GM19328 (cell line): ENCODE measurements around the gene TMEM123.

ENCODE experiments used
- ATAC-seq: cut with Tn5 transposase; IDR thresholded peaks from one replicate; pipeline ENCODE4 v1.9.1; 2021; ENCODE audit warnings: mild to moderate bottlenecking, moderate library complexity; ENCODE audit not compliant: unreplicated experiment

Gene TMEM123

GRCh38 chr11:102452461-102453301 lies at the start of gene TMEM123:
TSS of gene TMEM123 (minus strand) at chr11:102452765. CDS start at chr11:102452623, 142 bp downstream.
- peak; percentile 70 for ATAC-seq

GRCh38 chr11:102500829-102501228 lies 48.3 kb upstream of the TMEM123 start:
- ATAC-seq: no peak

GRCh38 chr11:102499931-102500330 lies 47.4 kb upstream of the TMEM123 start:
- ATAC-seq: no peak

GRCh38 chr11:102499151-102499550 lies 46.6 kb upstream of the TMEM123 start:
- ATAC-seq: no peak

GRCh38 chr11:102497061-102497460 lies 44.5 kb upstream of the TMEM123 start:
- ATAC-seq: no peak

- peak; percentile 73 for ATAC-seq
Observed at GRCh38 chr11:102495161-102496042, 42.8 kb upstream of the TMEM123 start.

GRCh38 chr11:102494216-102494615 lies 41.7 kb upstream of the TMEM123 start:
- ATAC-seq: no peak

- ATAC-seq: no peak
Observed at GRCh38 chr11:102493524-102493923, 41.0 kb upstream of the TMEM123 start.

GRCh38 chr11:102491969-102492368 lies 39.4 kb upstream of the TMEM123 start:
- no peak for ATAC-seq

GRCh38 chr11:102489186-102490145 lies 36.9 kb upstream of the TMEM123 start:
- ATAC-seq: no peak

GRCh38 chr11:102488208-102488607 lies 35.6 kb upstream of the TMEM123 start:
- ATAC-seq: peak; percentile 70

GRCh38 chr11:102487214-102487613 lies 34.6 kb upstream of the TMEM123 start:
- no peak for ATAC-seq

GRCh38 chr11:102486584-102486983 lies 34.0 kb upstream of the TMEM123 start:
- ATAC-seq: no peak

- no peak for ATAC-seq
Observed at GRCh38 chr11:102485095-102485722, 32.6 kb upstream of the TMEM123 start.

GRCh38 chr11:102482433-102482832 lies 29.9 kb upstream of the TMEM123 start:
- no peak for ATAC-seq

GRCh38 chr11:102479733-102480132 lies 27.2 kb upstream of the TMEM123 start:
- no peak for ATAC-seq

GRCh38 chr11:102478673-102479299 lies 26.2 kb upstream of the TMEM123 start:
- ATAC-seq: no peak

GRCh38 chr11:102476812-102477211 lies 24.2 kb upstream of the TMEM123 start:
- no peak for ATAC-seq

- no peak for ATAC-seq
Observed at GRCh38 chr11:102476069-102476468, 23.5 kb upstream of the TMEM123 start.

- ATAC-seq: no peak
Observed at GRCh38 chr11:102473543-102473942, 21.0 kb upstream of the TMEM123 start.
